NCI-H2171 treated with DMSO at 0.1 percent for 48 hours (cell line): ENCODE measurements around the gene IGLON5.
A peak's percentile ranks its signal among the peaks of the same experiment; 100 is the strongest.

ENCODE experiments used
- DNase-seq: peaks from one replicate; lab custom pipeline; 2025; lab: John Stamatoyannopoulos, UW

IGLON5 gene

GRCh38 chr19:51365211-51365964 lies 53.9 kb downstream of the IGLON5 start:
- no peak for DNase-seq

- DNase-seq: no peak
Observed at GRCh38 chr19:51365965-51366388, 54.5 kb downstream of the IGLON5 start, which contains the start of gene ETFB. TSS of gene ETFB (minus strand) at chr19:51366388. CDS start at chr19:51366326, 62 bp downstream.

GRCh38 chr19:51366389-51367254 lies 55.2 kb downstream of the IGLON5 start:
- peak; percentile 96 for DNase-seq

DNA sequence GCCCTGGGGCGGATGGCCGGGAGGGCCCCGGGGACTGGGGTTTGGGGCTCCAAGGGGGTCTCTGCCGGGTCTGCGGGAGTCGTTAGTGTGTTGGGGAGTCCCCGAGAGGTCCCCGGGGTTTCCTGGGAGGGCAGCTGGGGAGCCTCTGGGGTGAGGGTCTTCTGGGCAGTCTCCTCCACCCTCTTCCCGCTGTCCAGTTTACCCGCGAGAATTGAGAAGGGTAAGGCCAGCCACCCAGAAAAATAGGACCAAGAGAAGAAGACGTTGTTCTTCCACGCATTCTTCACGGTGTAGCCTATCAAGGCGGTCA lies 55.8 kb downstream of the IGLON5 start:
- no peak for DNase-seq

- DNase-seq: peak; percentile 98
Observed at GRCh38 chr19:51367565-51368365, 56.3 kb downstream of the IGLON5 start.

DNA sequence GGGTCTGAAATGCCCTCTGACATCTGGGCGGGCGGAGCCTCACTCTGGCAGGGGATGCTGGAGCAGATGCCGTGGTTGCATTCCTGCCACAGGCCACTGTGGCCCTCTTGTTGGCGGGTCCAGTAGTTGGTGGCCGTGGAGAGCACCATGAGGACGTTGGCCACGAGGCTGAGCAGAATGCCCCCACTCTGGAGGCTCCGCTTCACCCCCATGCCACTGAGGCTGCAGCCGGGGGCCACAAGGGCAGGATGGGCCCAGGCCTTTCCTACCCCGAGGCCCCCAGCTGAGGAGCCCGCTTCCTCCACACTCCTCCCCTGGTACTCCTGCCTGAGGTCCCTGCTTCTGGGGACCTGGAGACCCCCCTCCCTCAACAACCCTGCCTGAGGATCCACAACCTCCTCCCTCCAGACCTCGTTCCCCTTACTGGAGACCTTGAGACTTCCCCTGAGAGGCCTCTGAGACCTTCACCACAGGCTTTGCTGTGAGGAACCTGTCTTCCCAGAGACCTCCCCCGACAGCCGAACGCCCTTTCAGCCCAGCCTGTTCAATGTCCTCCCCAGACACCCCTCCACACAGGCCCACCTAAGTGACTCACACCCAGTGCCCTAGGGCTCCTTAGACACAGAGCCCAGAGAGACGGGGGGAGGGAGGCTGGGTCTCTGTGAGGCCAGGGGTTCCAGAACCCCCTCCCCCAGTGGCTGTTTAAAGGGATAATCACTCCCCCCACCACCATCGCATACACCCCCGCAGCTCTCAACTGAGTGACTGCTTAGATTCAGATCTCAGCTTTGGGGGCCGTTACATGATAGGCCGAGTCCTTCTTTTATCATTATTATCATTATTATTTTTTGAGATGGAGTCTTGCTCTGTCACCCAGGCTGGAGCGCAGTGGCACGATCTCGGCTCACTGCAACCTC lies 57.2 kb downstream of the IGLON5 start, which contains the start of gene CLDND2:
Gene CLDND2 (minus strand): TSS at position 638 of the 917 bp plus-strand sequence. CDS start 426 bp downstream, at position 212.
- no peak for DNase-seq

GRCh38 chr19:51370230-51370629 lies 58.8 kb downstream of the IGLON5 start:
- DNase-seq: no peak

DNA sequence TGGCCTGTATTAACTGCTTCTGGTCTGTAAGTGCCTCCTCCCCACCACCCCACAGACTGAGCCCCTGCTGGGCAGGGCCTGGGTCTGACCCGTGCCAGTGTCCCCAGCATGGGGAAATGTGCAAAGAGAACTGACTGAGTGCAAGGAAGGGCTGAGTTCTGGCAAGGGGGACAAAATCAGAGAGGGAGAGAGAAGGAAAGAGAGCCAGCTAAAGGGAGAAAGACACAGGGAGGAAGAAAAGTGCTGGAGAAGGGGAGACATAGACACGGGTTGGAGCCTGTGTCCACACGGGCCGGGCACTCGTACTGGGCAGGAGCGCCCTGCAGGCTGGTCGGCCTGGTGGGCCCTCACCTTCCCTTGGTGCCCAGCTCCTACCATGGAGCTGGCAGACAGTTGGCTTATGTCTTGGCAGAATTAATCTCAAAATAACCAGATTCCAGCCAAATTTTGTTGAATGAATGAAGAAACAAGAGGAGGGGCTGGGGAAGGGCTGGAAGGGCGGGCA lies 59.8 kb downstream of the IGLON5 start:
- no peak for DNase-seq

GRCh38 chr19:51372021-51372648 lies 60.7 kb downstream of the IGLON5 start:
- no peak for DNase-seq

DNA sequence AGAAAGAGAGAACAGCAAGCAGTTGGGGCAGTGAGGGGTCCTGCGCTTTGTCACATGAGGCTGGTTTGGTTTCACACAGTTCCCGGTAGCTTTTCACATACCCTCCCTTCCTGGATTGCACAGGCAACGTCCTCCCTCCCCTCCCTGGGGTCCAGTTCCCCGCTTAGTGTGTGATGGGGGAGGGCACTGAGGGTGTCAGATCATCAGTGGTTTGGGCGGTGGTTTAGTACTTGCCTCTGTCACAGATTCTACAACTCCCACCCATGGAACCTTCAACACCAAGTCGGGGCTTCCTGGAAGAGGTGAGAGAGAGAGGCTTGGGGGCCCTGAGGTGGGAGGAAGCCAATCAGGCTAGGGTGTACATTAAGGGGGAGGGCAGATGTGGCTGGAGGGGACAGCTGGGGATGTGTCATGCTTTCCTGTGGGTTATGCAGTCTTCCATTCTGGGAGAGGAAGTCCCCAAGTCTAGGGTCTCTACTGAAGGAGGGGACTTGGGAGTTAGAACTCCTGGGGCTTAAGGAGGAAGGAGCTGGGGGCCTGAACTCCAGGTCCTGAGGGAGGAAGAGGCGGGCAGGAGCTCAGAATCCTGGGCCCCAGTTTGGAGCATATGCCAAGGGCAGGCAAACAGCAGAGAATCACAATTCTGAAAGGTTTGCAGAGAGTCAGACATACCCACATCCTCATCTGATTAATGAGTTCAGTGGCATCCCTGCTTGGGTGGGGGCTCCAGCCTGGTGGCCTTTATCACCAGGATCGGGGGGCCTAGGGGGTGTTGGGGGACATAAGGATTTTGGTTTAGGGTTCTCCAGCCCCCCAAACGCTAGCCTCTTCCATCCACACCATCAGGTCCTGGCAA lies 61.4 kb downstream of the IGLON5 start, which contains the start of gene NKG7:
Gene NKG7 (minus strand): TSS at position 6 of the 856 bp plus-strand sequence. CDS start 119 bp downstream, outside the sequence.
- no peak for DNase-seq

DNA sequence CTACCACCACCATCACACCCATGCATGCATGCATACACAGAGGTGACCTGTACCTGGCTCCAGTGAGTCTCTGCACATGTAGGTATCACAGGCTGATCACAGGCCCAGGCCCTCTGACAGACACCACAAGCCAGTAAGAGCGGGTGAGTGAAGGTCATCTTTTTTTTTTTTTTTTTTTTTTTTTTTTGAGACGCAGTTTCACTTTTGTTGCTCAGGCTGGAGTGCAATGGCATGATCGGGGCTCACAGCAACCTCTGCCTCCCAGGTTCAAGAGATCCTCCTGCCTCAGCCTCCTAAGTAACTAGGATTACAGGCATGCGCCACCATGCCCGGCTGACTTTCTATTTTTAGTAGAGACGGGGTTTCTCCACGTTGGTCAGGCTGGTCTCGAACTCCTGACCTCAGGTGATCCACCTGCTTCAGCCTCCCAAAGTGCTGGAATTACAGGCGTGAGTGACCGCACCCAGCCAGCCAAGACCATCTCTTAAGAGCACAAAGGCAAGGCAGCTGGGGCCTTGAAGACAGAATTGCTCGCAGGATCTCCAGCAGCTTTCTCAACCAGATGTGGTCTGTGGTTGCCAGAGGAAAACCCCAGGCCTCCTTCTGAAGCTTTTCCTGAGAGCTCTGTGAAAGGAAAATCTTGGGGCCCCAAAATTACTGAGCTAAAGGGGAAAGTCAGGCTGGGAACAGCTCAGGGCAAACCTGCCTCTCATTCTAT lies 64.2 kb downstream of the IGLON5 start:
- DNase-seq: no peak

DNA sequence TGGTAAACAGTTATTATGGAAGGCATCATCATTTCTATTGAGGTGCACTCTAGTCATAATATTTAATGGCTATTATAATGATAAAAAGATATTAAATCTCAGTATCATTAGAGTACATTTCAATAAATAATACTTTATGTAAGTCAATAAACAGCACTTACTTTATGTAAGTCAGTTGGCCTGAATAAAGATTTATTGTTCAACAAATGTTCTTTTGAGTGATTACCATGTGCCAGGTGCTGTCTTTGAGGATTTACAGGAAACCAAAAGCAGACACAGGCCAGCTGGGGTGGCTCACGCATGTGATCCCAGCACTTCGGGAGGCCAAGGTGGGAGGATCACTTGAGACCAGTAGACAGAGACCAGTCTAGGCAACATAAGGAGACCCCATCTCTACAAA lies 66.0 kb downstream of the IGLON5 start:
- DNase-seq: no peak

DNA sequence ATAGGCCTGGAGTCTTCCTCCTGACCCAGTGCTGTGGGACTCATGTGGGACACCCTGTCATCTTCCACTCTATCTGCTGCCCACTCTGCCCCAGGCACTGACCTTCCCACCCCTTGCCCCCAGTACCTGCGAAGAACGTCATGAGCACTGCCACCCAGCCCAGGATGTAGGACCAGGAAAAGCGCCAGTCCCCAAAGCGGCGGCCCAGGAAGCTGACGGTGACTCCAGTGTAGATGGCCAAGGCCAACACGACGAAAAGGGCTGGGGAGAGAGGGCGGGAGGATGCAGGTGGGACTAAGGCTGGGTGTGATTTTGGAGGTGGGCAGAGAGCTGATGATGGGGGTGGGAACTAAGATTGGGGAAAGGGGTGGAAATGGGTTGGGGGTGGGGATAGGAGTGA lies 68.9 kb downstream of the IGLON5 start:
- DNase-seq: no peak
